ENCODE results near the gene EFNA5.

The EFNA5 gene

DNA sequence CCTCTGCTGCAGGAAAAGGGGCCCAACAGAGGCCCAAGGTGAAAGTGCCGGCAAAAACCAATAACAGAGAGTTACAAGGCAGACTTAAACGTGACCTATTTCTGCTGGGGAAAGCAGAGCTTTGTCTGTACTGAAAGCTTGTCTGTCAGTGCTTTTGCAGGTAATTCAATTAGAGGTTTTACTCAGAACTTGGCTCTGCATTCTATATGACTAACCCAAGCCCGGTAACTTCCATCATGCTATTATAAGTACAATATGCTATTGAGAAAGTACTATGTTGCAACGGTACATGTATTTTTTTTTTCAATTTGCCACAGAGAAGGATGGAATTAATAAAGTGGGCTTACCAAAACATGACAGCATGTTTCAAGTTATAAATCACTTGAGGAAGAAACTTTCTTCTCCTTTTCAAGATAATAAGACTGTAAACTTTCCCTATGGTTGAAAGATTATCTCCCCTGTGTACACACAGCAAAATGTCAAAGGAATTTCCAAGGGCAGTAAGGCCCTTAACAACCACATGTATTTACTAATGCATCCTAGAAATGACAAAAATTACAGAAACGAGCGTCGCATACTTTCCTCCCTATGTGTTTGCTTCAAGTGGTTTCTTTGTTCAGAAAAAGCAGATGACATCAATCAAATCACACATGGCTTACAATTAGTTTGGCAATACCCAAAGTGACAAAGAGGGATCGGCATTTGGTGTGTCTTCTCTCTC, 282.4 kb downstream of the EFNA5 start:
- no peak for TF ChIP-seq ZFX (IDR thresholded peaks at IDR 0.05; ENCODE audit: borderline replicate concordance)
- TF ChIP-seq, protein P1, sequence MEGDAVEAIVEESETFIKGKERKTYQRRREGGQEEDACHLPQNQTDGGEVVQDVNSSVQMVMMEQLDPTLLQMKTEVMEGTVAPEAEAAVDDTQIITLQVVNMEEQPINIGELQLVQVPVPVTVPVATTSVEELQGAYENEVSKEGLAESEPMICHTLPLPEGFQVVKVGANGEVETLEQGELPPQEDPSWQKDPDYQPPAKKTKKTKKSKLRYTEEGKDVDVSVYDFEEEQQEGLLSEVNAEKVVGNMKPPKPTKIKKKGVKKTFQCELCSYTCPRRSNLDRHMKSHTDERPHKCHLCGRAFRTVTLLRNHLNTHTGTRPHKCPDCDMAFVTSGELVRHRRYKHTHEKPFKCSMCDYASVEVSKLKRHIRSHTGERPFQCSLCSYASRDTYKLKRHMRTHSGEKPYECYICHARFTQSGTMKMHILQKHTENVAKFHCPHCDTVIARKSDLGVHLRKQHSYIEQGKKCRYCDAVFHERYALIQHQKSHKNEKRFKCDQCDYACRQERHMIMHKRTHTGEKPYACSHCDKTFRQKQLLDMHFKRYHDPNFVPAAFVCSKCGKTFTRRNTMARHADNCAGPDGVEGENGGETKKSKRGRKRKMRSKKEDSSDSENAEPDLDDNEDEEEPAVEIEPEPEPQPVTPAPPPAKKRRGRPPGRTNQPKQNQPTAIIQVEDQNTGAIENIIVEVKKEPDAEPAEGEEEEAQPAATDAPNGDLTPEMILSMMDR (IDR thresholded peaks at IDR 0.05), result no peak
- no peak overlapping the region for H3K27ac ChIP-seq

DNA sequence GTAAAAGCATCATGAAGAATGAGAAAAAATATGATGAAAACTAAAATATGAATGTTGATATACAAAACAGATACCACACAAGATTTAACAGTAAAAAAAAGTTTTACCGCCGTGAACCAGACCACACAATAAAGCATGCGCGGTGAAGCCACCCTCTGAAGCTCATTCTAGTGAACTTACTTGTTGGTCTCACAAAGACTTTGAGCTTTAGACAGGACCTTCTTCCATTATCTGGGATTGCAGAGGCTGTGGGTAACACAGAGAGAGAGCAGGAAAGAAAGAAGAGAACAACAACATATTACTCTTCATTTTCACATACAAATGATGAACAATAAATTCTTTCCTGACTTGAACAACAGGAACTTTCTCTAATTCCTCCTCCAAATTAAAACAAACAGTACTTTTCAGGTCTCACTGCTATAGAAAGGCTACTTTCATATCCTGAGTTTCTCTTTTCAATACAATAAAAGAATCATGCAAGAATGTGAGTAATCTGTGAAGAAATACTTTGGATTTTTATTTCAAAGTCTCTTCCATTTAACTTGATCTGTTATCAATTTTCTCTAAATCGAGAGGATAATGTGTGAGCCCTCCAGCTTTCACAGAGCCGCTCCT, 283.1 kb downstream of the EFNA5 start:
- TF ChIP-seq, protein P1 (IDR thresholded peaks at IDR 0.05), result no peak
- no peak for TF ChIP-seq ZFX (IDR thresholded peaks at IDR 0.05; ENCODE audit: borderline replicate concordance)
- H3K27ac ChIP-seq, result no peak overlapping the region

DNA sequence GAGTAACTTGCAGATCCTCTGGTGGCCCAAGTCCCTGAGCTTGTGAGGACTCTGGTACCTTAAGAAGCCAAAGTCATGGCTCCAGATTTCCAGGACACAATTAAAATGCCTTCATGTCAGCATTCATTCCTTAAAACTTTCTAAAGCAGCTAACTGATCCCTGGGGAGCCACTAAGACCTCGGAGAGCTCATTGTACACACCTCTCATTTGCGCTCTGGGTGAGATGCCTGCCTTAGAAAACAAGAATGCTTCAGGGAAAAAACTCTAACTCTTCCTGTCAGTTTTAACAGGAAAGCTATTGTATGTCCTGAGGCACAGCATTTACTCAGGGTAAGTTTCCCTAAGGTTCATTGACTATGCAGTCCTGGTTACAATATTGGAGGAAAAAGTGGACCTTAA, 285.0 kb downstream of the EFNA5 start:
- no peak overlapping the region for H3K27ac ChIP-seq
- TF ChIP-seq, protein P1 (IDR thresholded peaks at IDR 0.05), result no peak
- TF ChIP-seq ZFX (IDR thresholded peaks at IDR 0.05; ENCODE audit: borderline replicate concordance), result no peak

DNA sequence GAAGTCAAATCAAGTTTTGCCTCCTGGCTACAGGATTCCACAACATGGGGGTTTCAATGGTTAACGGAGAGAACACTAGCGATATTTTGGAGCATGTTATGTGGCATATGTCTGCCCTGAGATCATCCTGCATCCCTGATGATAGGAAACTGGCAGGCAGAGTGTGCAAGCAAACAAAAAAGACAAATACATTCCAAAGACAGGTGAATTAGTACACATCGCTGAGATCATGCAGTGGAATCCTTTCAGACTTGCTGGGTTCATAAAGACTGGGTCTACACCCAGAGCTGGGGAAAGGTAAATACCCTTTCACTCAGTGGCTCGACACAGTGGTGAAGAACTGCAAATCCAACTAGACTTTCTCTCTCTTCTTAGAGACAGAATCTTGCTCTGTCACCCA, 286.5 kb downstream of the EFNA5 start:
- TF ChIP-seq, protein P1 (IDR thresholded peaks at IDR 0.05), result no peak
- no peak for TF ChIP-seq ZFX (IDR thresholded peaks at IDR 0.05; ENCODE audit: borderline replicate concordance)
- H3K27ac ChIP-seq, result no peak overlapping the region

DNA sequence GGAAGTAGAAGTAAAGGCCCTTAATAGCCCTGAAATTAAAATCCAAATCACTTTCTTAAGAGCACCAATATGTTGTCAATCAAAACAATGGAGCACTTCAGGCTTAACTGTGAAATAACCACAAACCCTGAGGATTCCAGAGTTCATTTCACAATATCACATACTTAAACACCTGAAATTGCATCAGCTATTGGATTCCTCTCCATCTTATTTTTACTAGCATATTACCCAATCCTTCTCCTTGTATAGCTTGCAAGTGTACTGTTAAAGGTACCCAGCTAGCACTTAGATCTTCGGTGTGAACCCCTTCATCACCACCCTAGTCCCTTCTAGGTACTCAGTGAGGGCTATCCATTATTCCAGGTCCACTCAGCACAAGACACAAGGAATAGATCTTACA, 287.3 kb downstream of the EFNA5 start:
- no peak for TF ChIP-seq ZFX (IDR thresholded peaks at IDR 0.05; ENCODE audit: borderline replicate concordance)
- TF ChIP-seq, protein P1 (IDR thresholded peaks at IDR 0.05), result no peak
- no peak overlapping the region for H3K27ac ChIP-seq

DNA sequence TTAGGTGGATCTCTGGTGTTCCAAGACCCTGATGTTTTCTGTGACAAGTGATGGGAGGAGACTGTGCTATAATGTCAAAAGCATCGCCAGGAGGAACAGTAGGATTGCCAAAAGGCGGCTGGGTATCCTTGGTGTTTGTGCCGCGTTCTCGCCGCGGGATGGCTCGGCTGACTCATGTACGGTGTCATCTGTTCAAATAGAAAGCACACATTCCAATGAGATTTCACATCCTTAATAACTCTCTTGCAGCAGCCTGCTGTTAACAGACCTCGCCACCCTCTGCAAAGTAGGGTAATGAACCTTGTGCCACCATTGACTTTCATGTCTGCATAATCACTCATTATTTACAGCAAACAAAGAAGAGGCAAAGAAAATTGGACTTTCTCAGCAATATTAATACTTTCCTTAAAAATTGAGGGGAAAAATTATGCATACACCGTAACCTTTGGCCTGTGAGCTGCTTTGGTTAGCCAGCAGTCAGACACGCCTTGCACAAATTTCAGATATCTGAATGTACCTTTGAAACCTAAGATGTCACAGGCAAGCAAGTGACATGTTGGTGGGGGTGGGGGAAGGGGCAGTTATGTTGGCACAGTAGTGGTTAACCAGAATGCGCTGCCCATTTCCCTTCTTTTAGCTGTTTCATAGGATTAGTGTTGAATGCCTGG, 289.4 kb downstream of the EFNA5 start:
- no peak overlapping the region for H3K27ac ChIP-seq
- TF ChIP-seq, protein P1 (IDR thresholded peaks at IDR 0.05), result no peak
- TF ChIP-seq ZFX (IDR thresholded peaks at IDR 0.05; ENCODE audit: borderline replicate concordance), result no peak

DNA sequence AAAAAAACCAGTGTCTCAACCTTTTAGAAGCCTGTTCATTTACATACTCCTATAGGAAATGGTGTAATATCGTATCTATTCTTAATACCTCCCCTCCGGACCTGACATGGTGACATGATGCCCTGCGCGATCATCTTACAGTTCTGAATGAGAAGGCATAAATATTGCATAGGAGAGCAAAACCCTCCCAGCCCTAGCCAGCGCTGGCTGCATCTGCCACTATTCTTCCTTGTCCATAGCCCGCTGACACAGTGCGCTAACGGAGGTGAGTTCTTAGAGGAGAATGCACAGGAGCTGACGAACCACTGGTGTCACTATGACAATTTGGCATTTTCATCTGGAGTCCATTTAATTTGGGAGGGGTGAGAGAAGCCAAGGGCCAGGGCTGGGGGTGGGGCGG, 290.1 kb downstream of the EFNA5 start:
- no peak for TF ChIP-seq ZFX (IDR thresholded peaks at IDR 0.05; ENCODE audit: borderline replicate concordance)
- TF ChIP-seq, protein P1 (IDR thresholded peaks at IDR 0.05), result no peak
- H3K27ac ChIP-seq, result no peak overlapping the region

Measured in 22Rv1 (cell line).